K562 (cell line): Measurements from ENCODE around the gene ALDH16A1. TPM values are rescaled to one million over a fixed set of nuclear protein-coding genes. Genes with fewer than 3 reads are reported as not detected.

Experiments
- ARID2 ChIP-seq: fragments of 450-650 bp; IDR thresholded peaks from 2 replicates; pipeline ENCODE4 v1.6.1; 2017; ENCODE audit warnings: antibody characterized with exemption, mild to moderate bottlenecking
- CBX1 ChIP-seq: sonication (generic); IDR thresholded peaks from 2 replicates; pipeline ENCODE4 v1.6.1; 2016; ENCODE audit warnings: antibody characterized with exemption, low read depth, mild to moderate bottlenecking
- CGGBP1 ChIP-seq: fragments of 250-450 bp; sonication (Bioruptor Pico); IDR thresholded peaks from 2 replicates; pipeline ENCODE4 v1.9.0; 2021; ENCODE audit warnings: mild to moderate bottlenecking
- DEAF1 ChIP-seq: fragments of 450-650 bp; formaldehyde crosslinking; IDR thresholded peaks from 2 replicates; pipeline ENCODE4 v1.4.0; 2020; ENCODE audit warnings: mild to moderate bottlenecking, moderate library complexity
- ETV1 ChIP-seq: fragments of 450-650 bp; conservative IDR thresholded peaks from 2 replicates; pipeline ENCODE4 v1.6.1; 2016; ENCODE audit warnings: missing genetic modification characterization, control low read depth, low read depth, missing compliant biosample characterization
- ETV5 ChIP-seq: sonication (generic); formaldehyde crosslinking; IDR thresholded peaks from 2 replicates; pipeline ENCODE4 v1.4.0; 2020; ENCODE audit warnings: low read depth, mild to moderate bottlenecking, missing genetic modification reagents
- HMG20B ChIP-seq: fragments of 250-450 bp; sonication (Bioruptor Pico); IDR thresholded peaks from 2 replicates; pipeline ENCODE4 v1.5.0; 2021; ENCODE audit warnings: mild to moderate bottlenecking
- MECOM ChIP-seq: fragments of 250-450 bp; sonication (Bioruptor Pico); IDR thresholded peaks from 2 replicates; pipeline ENCODE4 v1.8.0; 2022; ENCODE audit warnings: inconsistent platforms
- PML ChIP-seq: IDR thresholded peaks from 2 replicates; pipeline ENCODE4 v1.6.1; 2012; ENCODE audit warnings: low read length, inconsistent platforms
- PREB ChIP-seq: sonication (generic); formaldehyde crosslinking; IDR thresholded peaks from 2 replicates; pipeline ENCODE4 v1.8.1; 2023; ENCODE audit warnings: mild to moderate bottlenecking, missing genetic modification reagents
- SREBF1 ChIP-seq: fragments of 150-350 bp; IDR thresholded peaks from 2 replicates; pipeline ENCODE4 v1.6.1; 2014; ENCODE audit warnings: antibody characterized with exemption, low read depth, low read length, borderline replicate concordance
- SRSF1 ChIP-seq: fragments of 200-400 bp; formaldehyde crosslinking; IDR thresholded peaks from 2 replicates; pipeline ENCODE4 v1.6.1; 2017; ENCODE audit warnings: mild to moderate bottlenecking, low read depth, low read length, moderate library complexity
- TCF3 ChIP-seq: sonication (generic); formaldehyde crosslinking; IDR thresholded peaks from 2 replicates; pipeline ENCODE4 v1.4.0; 2020; ENCODE audit warnings: mild to moderate bottlenecking, missing genetic modification reagents
- WHSC1 ChIP-seq: IDR thresholded peaks from one replicate; pipeline ENCODE4 v1.6.1; 2012; ENCODE audit warnings: low read length, control low read depth, inconsistent platforms
- XRCC4 ChIP-seq: IDR thresholded peaks from one replicate; pipeline ENCODE4 v1.6.1; 2011; ENCODE audit not compliant: insufficient read depth, insufficient read length; ENCODE audit errors: extremely low read depth
- ZBTB7A ChIP-seq: IDR thresholded peaks from 2 replicates; pipeline ENCODE4 v1.6.1; 2011; ENCODE audit warnings: low read depth, mild to moderate bottlenecking, low read length, moderate library complexity, borderline replicate concordance; ENCODE audit not compliant: control insufficient read depth
- ZFPM2 ChIP-seq: fragments of 250-450 bp; sonication (Bioruptor Pico); IDR thresholded peaks from 2 replicates; pipeline ENCODE4 v1.5.1; 2022; ENCODE audit warnings: mild to moderate bottlenecking
- ZNF224 ChIP-seq: sonication (generic); formaldehyde crosslinking; IDR thresholded peaks from 2 replicates; pipeline ENCODE4 v1.8.0; 2022; ENCODE audit warnings: mild to moderate bottlenecking, missing genetic modification reagents
- ZNF398 ChIP-seq: fragments of 250-450 bp; sonication (Bioruptor Pico); IDR thresholded peaks from 2 replicates; pipeline ENCODE4 v1.8.0; 2021; ENCODE audit warnings: moderate library complexity, mild to moderate bottlenecking, inconsistent platforms
- ZNF444 ChIP-seq: fragments of 250-450 bp; sonication (Bioruptor Pico); IDR thresholded peaks from 2 replicates; pipeline ENCODE4 v1.4.0; 2020; ENCODE audit warnings: mild to moderate bottlenecking, moderate library complexity
- ZNF511 ChIP-seq: sonication (generic); formaldehyde crosslinking; IDR thresholded peaks from 2 replicates; pipeline ENCODE4 v1.8.0; 2022; ENCODE audit warnings: mild to moderate bottlenecking, missing genetic modification reagents
- polyA plus RNA-seq, 8 experiments: library from polyadenylated mRNA; depleted of rRNA in 4 of 8; stranded (reverse) in 5 of 8; unstranded in 3 of 8; fragments of >200 nt; fragmentation: Nextera tagmentation in 2 of 8; fragmentation: Illumina TruSeq in 1 of 8; extraction: Ambion mirVana in 2 of 8; extraction: Trizol in 1 of 8; gene quantifications; 2 replicates each; pipeline versions ENCODE4 v1.2.1 to v1.2.3, GENCODE V29; 2011 to 2014; ENCODE audit warnings: inconsistent platforms in 1 of 8, missing spikeins in 1 of 8
- total RNA-seq, 7 experiments: library from RNA; depleted of rRNA in 6 of 7; stranded (reverse); fragments of >200 nt in 6 of 7; fragmentation: Illumina TruSeq in 2 of 7; extraction: Trizol in 2 of 7; gene quantifications; 2 replicates each; pipeline versions ENCODE4 v1.2.1 to v1.2.3, GENCODE V29; 2011 to 2021; ENCODE audit warnings: low replicate concordance in 1 of 7
- TF ChIP-seq, protein P1 (sequence below): fragments of 450-650 bp; formaldehyde crosslinking; IDR thresholded peaks from 2 replicates; pipeline ENCODE4 v1.4.0; 2022; ENCODE audit warnings: missing genetic modification characterization

ALDH16A1 gene
- total and polyA plus RNA-seq, 9 of the 15 experiments (the other 6 are each of a cell fraction or from before 2014, with no cell fraction given) = 2.2 to 52.2 (median 7.6) TPM

DNA sequence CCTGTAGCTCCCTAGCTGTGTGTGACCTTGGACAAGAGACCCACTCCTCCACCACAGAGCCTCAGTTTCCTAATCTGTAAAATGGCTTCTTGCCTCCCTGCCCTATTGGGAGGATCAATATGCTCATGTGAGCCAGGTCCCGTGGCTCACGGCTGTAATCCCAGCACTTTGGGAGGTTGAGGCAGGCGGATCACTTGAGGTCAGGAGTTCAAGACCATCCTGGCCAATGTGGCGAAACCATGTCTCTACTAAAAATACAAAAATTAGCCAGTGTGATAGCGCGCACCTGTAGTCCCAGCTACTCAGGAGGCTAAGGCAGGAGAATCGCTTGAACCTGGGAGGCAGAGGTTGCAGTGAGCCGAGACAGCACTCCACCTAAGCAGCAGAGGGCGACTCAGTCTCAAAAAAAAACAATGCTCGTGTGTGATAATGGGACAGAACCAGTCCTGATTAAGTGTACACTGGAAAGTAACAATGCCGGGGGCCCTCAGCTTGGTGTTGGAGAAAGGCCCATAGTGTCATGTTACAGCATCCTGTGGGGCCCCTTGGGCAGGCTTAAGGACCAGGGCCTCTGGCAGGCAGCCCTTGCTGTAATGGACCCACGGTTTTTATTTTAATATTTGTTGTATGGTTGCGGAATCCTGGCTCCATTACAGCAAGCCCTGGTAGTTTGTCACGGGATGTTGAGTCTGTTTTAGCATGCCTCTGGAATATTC, 50.0 kb downstream of the ALDH16A1 start (continued):
- TF ChIP-seq ZFPM2 (CRISPR knock-in tag) (no peak), PREB (CRISPR knock-in tag) (no peak), CGGBP1 (CRISPR knock-in tag) (no peak), SRSF1 (no peak), CBX1 (no peak), ARID2 (no peak), ETV5 (peak; percentile 52; the same call in 1 of the 2 replicates), ZNF398 (no peak), ETV1 (tag) (no peak), HMG20B (CRISPR knock-in tag) (no peak), ZNF224 (CRISPR knock-in tag) (no peak), ZNF444 (CRISPR knock-in tag) (no peak), PML (no peak), ZBTB7A (no peak), MECOM (CRISPR knock-in tag) (no peak), WHSC1 (no peak), ZNF511 (CRISPR knock-in tag) (peak; percentile 26; the same call in 1 of the 2 replicates), XRCC4 (no peak), DEAF1 (CRISPR knock-in tag) (peak; percentile 73), SREBF1 (no peak), TCF3 (CRISPR knock-in tag) (no peak)
- TF ChIP-seq, protein P1, sequence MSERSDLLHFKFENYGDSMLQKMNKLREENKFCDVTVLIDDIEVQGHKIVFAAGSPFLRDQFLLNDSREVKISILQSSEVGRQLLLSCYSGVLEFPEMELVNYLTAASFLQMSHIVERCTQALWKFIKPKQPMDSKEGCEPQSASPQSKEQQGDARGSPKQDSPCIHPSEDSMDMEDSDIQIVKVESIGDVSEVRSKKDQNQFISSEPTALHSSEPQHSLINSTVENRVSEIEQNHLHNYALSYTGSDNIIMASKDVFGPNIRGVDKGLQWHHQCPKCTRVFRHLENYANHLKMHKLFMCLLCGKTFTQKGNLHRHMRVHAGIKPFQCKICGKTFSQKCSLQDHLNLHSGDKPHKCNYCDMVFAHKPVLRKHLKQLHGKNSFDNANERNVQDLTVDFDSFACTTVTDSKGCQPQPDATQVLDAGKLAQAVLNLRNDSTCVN (CRISPR knock-in tag) = no peak
